ENCODE data around the gene HOXC13.

The HOXC13 gene

GRCh38 chr12:53960187-53961024 lies 21.8 kb downstream of the HOXC13 start:
- Histone ChIP-seq H3K36me3 (ENCODE audit: control insufficient read depth in 2 of 2, insufficient read depth in 1 of 2, low read length in 2 of 2) (peaks cover 0 to 8% of the 10 kb centered on the region in 2 experiments; a peak in 1 of 3 replicates), H3K4me3 (ENCODE audit: low read depth, low read length) (no peak overlapping the region), H3K27ac (ENCODE audit: extremely low read depth, low read depth, low read length) (no peak overlapping the region), H3K4me1 (ENCODE audit: control insufficient read depth, insufficient read depth, low read length) (peaks cover 26% of the 10 kb centered on the region), H3K9me3 (ENCODE audit: control insufficient read depth, insufficient read depth, low read depth, low read length) (no peaks in the 10 kb centered on the region)
- CTCF ChIA-PET = interaction anchor here (0.7 to 1.1 kb wide), 2 partner anchors 169 to 203 kb away, joined by 3 to 8 read pairs; no protein-coding TSS in a partner anchor
- POLR2A ChIA-PET = interaction anchor here (0.5 kb wide), 1 partner anchor 56 kb away, joined by 3 read pairs; no protein-coding TSS in a partner anchor
- TF ChIP-seq ZNF239 (tag by site-specific recombination; IDR thresholded peaks at IDR 0.05) (no peak), TCF7L2 (IDR thresholded peaks at IDR 0.05; ENCODE audit: borderline replicate concordance, low read depth, low read length) (no peak), ZNF37A (tag by site-specific recombination; IDR thresholded peaks at IDR 0.05) (no peak), ZBTB11 (tag by site-specific recombination; conservative IDR thresholded peaks at IDR 0.05; ENCODE audit: low read depth) (no peak), SCRT1 (tag by site-specific recombination; IDR thresholded peaks at IDR 0.05; ENCODE audit: borderline replicate concordance) (no peak), ZNF626 (tag by site-specific recombination; IDR thresholded peaks at IDR 0.05) (no peak), ZNF391 (tag by site-specific recombination; IDR thresholded peaks at IDR 0.05; ENCODE audit: borderline replicate concordance, low read depth) (no peak)
- TF ChIP-seq, protein P1, sequence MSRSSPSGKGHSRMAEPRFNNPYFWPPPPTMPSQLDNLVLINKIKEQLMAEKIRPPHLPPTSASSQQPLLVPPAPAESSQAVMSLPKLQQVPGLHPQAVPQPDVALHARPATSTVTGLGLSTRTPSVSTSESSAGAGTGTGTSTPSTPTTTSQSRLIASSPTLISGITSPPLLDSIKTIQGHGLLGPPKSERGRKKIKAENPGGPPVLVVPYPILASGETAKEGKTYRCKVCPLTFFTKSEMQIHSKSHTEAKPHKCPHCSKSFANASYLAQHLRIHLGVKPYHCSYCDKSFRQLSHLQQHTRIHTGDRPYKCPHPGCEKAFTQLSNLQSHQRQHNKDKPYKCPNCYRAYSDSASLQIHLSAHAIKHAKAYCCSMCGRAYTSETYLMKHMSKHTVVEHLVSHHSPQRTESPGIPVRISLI (tag by site-specific recombination; IDR thresholded peaks at IDR 0.05) = no peak

DNA sequence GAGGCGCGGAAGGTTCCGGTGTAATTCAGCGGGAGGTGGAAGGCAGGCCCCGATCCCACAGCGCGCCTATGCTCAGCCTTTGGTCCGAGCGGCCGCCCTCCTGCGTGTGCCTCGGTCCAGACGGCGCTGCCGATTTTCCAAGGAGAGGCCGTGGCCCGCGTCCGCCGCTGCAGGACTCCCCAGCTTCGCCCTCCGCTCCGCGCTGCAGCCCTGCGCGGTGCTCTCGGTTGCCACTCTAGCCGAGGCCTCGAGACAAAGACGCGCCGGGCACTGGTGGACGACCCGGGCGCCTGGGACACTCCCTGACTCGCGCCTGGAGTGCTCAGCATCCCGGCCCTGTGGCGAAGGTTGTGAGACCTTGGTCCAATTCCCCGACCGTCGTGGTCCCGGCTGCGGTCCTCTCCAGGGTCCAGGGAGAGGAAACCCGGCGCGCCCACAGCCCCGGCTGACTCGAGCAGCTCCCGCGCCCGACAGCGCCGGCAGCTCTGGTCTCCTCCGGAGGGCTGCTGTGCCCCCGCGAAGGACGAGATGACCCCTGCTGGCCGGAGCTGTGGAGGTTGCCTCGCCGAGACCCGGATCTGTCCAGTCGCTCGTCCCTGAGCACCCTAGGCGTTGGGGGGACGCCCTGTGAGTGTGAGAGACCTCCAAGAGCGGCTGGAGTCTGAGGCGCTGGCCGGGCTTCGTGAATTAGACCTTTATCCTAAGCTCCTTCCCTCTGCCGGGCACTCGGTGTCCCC lies 22.6 kb downstream of the HOXC13 start:
- Histone ChIP-seq H3K27ac (ENCODE audit: extremely low read depth, low read depth, low read length) (no peak overlapping the region), H3K4me1 (ENCODE audit: control insufficient read depth, insufficient read depth, low read length) (peaks cover 30% of the 10 kb centered on the region), H3K36me3 (ENCODE audit: control insufficient read depth in 2 of 2, insufficient read depth in 1 of 2, low read length in 2 of 2) (peaks cover 0 to 8% of the 10 kb centered on the region in 2 experiments; a peak in 1 of 3 replicates), H3K4me3 (ENCODE audit: low read depth, low read length) (no peak overlapping the region), H3K9me3 (ENCODE audit: control insufficient read depth, insufficient read depth, low read depth, low read length) (no peaks in the 10 kb centered on the region)
- POLR2A ChIA-PET = no interaction called here
- CTCF ChIA-PET = interaction anchor here (0.7 kb wide), 1 partner anchor 9 kb away, joined by 3 read pairs; no protein-coding TSS in a partner anchor
- TF ChIP-seq, protein P2, sequence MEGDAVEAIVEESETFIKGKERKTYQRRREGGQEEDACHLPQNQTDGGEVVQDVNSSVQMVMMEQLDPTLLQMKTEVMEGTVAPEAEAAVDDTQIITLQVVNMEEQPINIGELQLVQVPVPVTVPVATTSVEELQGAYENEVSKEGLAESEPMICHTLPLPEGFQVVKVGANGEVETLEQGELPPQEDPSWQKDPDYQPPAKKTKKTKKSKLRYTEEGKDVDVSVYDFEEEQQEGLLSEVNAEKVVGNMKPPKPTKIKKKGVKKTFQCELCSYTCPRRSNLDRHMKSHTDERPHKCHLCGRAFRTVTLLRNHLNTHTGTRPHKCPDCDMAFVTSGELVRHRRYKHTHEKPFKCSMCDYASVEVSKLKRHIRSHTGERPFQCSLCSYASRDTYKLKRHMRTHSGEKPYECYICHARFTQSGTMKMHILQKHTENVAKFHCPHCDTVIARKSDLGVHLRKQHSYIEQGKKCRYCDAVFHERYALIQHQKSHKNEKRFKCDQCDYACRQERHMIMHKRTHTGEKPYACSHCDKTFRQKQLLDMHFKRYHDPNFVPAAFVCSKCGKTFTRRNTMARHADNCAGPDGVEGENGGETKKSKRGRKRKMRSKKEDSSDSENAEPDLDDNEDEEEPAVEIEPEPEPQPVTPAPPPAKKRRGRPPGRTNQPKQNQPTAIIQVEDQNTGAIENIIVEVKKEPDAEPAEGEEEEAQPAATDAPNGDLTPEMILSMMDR (tag by site-specific recombination; IDR thresholded peaks at IDR 0.05) = no peak
- TF ChIP-seq TRIM28 (IDR thresholded peaks at IDR 0.05; ENCODE audit: borderline replicate concordance, low read length) = no peak
- TF ChIP-seq ZBTB21 (tag by site-specific recombination; IDR thresholded peaks at IDR 0.05) = no peak
- TF ChIP-seq, protein P3, sequence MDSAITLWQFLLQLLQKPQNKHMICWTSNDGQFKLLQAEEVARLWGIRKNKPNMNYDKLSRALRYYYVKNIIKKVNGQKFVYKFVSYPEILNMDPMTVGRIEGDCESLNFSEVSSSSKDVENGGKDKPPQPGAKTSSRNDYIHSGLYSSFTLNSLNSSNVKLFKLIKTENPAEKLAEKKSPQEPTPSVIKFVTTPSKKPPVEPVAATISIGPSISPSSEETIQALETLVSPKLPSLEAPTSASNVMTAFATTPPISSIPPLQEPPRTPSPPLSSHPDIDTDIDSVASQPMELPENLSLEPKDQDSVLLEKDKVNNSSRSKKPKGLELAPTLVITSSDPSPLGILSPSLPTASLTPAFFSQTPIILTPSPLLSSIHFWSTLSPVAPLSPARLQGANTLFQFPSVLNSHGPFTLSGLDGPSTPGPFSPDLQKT (IDR thresholded peaks at IDR 0.05; ENCODE audit: borderline replicate concordance, low read depth, low read length) = no peak
- TF ChIP-seq ZNF398 (tag by site-specific recombination; IDR thresholded peaks at IDR 0.05) = no peak
- TF ChIP-seq ZNF776 (tag by site-specific recombination; IDR thresholded peaks at IDR 0.05; ENCODE audit: borderline replicate concordance) = no peak
- TF ChIP-seq, protein P4, sequence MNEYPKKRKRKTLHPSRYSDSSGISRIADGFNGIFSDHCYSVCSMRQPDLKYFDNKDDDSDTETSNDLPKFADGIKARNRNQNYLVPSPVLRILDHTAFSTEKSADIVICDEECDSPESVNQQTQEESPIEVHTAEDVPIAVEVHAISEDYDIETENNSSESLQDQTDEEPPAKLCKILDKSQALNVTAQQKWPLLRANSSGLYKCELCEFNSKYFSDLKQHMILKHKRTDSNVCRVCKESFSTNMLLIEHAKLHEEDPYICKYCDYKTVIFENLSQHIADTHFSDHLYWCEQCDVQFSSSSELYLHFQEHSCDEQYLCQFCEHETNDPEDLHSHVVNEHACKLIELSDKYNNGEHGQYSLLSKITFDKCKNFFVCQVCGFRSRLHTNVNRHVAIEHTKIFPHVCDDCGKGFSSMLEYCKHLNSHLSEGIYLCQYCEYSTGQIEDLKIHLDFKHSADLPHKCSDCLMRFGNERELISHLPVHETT (tag by site-specific recombination; IDR thresholded peaks at IDR 0.05) = no peak
- TF ChIP-seq ZSCAN23 (tag by site-specific recombination; IDR thresholded peaks at IDR 0.05) = no peak

Data from HEK293 (cell line).